HG02885 (cell line): ENCODE measurements around the gene CIAO3.
A peak's percentile ranks its signal among the peaks of the same experiment; 100 is the strongest.
"Not testable (repeated sequence)": the region's sequence is repeated elsewhere in the genome, so short reads cannot be mapped to it uniquely, and the experiment has no call there.

Experiments
- ATAC-seq: cut with Tn5 transposase; IDR thresholded peaks from one replicate; pipeline ENCODE4 v1.9.1; 2021; ENCODE audit warnings: mild to moderate bottlenecking; ENCODE audit not compliant: unreplicated experiment, poor library complexity

CIAO3 gene

DNA sequence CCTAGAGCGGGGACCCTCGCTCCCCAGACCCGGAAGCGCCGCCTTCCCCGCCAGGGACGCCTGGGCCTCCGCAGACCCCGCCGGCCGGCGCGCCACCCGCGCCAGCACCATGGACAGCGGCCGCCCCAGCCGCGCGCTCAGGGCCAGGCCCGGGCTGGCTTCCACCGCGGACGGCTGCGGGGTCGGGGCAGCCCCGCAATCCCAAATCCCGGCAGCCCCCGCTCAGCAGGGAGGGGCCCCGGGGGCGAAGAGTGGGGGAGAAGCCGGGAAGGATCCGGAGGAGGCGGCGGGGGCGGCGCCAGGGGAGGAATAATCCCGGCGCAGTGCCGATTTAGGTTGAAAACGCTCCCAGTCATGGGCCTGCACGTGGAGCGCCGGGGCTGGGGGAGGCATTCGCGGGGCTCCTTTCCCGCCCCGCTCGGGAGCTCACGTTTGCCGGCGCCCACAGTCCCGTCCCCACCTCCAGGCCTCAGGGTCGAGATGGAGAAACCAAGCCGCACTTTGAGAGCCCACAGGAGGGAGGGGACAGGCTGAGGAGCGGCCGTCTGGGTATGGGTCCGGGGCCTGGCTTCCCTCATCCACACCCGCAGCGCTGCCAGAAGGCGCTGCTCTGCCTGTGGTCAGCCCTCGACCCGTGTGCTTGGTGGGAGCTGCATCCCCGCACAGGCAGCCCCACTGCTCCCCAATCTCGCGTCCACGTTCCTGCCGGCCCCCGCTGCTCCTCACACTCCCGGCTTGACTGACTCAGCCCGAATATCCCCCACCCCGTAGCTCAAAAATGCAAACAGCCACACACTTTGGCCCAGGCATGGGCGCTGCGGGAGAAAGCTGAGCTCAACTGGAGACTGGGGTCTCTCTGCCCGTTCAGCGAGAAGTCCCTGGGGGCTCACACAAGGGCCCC, 39.9 kb downstream of the CIAO3 start:
- no peak for ATAC-seq

GRCh38 chr16:698911-699671, 41.7 kb downstream of the CIAO3 start:
- no peak for ATAC-seq

DNA sequence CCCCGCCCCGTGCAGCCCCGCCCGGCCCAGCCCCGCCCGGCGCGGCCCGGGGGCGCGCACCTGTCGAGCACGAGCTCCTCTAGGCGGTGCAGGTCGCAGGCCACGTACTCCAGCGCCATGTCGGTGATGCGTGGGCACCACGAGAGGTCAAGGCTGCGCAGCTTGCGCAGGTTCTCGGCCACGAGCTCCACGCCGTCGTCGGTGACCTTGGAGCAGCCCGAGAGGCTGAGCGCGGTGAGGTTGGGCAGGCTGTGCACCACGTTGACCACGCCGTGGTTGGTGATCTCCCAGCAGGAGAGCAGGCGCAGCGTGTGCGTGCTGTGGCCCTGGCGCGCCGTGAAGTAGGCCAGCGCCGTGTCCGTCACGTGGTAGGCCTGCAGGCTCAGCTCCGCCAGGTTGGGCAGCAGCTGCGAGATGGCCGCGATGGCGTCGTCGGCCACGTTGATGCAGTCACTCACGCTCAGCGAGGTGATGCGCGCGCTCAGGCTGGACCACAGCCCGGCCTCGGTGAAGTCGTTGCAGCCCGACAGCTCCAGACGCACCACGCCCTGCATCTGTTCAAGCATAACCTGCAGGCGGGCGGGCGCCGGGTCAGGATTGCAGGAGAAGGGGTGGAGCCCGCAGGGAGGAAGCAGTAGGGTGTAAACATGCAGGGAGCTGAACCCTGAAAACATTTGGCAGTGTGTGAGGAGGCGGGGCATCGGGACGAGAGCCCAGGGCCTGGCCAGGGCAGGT, 45.3 kb downstream of the CIAO3 start:
- ATAC-seq, result no peak

DNA sequence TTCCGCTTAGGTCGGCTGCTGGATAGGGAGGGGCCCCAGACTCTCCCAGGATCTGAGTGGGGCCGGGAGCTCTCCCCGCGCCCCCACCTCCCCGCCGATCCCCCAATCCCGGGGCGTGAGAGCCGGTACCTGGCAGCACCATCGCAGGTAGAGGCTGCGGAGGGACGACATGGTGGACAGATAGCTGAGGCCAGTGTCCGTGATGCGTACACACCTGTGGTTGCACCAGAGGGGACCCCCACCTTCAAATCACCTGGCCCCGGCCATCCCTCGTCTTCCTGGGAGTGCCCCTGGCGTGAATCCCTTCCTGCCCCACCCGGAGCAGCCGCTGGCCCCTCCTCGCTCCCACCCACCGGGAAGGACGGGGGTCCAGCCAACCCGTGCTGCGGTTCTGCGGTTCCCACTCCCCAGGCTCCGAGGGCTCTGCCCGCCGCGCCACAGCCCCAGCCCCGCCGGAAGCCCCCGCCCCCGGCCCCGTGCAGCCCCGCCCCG, 45.9 kb downstream of the CIAO3 start:
- no peak for ATAC-seq

GRCh38 chr16:694187-694862, 46.5 kb downstream of the CIAO3 start:
- ATAC-seq, result no peak

DNA sequence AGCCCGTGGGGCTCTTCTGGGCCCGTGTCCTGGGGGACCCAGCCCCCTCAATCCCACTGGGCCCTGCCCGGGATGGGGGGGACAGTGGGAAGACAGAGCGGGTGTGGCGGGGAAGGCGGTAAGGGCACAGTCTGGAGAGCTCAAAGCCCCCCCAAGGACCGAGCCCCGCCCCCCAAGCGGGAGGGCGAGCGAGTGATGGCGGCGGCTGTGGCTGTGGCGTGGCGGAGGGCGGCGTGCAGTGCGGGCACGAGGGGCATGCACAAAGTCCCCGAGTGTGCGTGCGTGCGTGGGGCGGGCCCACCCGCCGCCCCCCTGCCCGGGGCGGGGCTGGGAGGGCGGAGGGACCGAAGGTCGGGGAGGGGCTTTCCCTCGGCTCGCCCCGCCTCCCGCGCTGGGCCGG, 47.0 kb downstream of the CIAO3 start:
- no peak for ATAC-seq

- no peak for ATAC-seq
These were observed 47.4 kb downstream of the CIAO3 start for GRCh38 chr16:693364-693763.

GRCh38 chr16:692356-693108, 48.3 kb downstream of the CIAO3 start:
- no peak for ATAC-seq

GRCh38 chr16:691242-691641, 49.6 kb downstream of the CIAO3 start:
- ATAC-seq, result not testable (repeated sequence)

DNA sequence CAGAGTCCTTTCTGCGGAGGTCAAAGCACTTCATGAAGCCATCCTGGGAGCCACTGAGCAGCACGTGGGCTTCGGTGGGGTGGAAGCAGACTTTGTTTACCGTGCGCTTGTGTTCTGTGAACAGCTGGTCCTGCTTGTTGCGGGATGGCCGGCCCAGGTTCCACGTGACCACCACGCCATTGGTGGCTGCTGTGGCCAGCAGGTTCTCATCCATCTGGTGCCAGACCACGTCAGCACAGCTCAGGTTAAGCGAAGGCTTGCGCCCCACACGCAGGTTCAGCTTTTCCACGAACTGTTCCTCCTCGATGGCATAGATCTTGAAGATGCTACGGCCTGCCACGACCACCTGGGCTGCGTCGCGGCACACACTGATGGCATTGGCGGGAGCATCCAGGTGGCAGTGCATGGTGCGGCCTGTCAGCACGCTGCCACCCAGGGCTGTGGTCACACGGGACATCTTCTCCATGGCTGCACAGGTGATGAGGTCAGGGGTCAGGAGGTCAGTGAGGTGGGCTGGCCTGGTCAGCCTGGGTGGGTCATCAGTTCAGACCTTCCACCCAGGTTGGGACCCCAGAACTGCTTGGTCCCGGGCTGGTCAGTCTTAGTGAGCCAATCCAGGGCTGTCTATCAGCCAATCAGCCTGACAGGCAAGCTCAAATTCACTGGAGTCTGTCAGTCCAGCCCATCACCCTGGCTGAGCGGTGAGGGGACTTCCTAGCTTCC, 51.5 kb downstream of the CIAO3 start:
- no peak for ATAC-seq

DNA sequence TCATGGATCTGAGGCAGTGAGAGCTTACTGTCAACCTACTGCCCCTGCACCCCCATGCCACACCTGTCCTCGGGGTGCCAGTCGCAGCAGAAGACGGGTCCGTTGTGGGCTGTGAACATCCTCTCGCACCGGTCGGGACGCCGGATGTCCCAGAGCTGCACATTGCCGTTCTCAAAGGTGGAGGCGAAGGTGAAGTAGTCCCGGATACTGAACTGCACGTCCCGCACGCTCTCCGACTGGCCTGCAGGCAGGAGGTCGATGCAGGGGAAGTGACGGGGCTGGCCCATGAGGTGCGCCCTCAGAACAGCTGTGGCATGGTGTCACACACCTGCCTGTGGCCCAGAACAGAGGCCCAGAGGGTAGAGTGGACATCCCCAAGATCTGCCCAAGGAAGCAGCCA, 53.3 kb downstream of the CIAO3 start:
- ATAC-seq, result no peak

GRCh38 chr16:686459-687260, 54.1 kb downstream of the CIAO3 start:
- ATAC-seq, result no peak

DNA sequence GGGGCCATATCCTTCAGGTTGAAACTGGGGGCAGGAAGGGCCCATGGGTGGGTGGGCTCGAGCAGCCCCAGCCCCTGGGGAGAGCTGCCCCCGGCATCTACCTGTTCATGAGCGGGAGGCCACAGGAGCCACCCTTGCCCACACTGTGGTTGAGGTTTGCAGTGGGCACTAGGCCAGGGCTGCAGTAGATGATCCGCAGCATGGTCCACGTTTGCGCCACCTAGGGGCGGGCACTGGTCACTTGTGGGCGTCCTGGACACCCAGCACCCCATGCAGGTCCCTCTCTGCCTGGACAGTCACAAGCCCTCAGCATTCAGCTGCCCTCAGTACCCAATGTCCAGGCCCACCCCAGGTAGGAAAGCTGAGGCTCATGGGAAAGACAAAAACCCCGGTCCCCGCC, 54.8 kb downstream of the CIAO3 start:
- no peak for ATAC-seq

- no peak for ATAC-seq
These were observed 55.7 kb downstream of the CIAO3 start for GRCh38 chr16:684961-685696.

DNA sequence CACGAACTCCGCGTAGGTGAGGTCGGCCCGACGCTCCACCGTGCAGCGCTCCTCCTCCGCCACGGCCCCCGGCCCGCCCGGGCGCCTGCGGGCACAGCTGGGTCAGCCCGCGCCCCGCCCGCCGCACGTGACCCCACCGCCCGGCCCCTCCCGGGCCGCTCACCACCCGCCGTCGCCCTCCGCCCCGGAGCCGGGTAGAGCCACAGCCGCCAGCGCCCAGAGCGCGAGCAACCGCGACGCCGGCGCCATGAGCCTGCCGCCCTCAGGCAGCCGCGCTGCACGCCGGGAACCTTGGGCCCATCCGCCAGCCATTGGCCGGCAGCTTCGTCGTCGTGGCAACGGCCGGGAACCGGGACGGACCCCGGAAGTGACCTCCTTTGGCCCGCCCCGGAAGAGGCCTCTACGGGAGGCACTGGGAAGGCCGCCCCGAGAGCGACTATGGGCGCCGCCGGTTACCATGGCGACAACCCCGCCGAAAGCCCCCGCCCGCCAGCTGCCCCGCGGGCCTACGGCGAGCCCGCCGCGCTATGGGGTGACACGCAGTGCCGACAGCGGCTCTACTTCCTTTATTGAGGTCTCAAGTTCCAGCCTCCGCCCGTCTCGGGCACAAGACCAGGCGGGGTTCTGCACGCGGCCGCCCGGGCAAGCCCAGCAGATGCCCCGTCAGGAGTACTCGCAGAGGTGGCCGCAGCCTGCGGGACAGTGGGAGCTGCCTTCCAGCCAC, 56.6 kb downstream of the CIAO3 start, which contains the start of gene JMJD8:
JMJD8 (minus strand) TSS at position 264 of the 724 bp plus-strand sequence; CDS start at position 249, 15 bp downstream.
- peak; percentile 68 for ATAC-seq

DNA sequence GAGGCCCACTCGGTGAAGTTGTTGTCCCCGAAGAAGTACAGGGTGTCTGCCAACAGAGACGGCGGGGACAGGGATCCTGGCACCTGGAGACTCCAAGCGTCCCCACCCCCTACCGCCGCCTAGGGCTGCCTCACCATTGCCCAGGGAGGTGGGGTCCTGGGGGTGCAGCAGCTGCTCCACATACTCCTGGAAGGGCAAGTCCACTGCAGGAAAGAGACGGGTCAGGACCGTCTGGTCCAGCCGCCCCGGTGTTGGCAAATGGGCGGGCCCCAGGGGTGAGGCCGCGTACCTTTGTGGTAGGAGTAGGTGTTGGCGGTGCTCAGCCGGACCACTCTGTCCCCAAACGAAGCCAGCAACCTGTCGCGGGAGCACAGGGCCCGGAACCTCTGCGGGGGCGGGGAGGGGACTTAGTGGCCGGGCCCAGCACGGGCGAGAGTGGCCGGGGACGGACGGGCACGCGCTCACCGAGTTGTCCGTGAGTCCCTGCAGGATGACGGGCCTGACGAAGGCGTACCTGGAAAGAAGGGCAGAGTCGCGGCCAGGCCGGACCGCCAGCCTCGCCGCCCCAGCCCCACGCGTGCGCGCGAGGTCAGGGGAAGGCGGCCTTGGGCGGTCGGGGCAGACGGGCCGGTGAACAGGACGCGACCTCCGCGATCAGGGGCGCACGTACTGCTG, 57.3 kb downstream of the CIAO3 start:
- ATAC-seq, result no peak
